Spleen (tissue), 11 donors: Measurements from ENCODE around the gene CCDC88C. TPM values are rescaled to one million over a fixed set of nuclear protein-coding genes. Genes with fewer than 3 reads are reported as not detected.

Experiments
- DNase-seq: peaks from one replicate; pipeline ENCODE4 v3.0.0-alpha.2; 2020
- H3K27ac ChIP-seq, 8 donors: fragments of 200-600 bp; sonication (generic) in 7 of 8; 1 replicate in 4 of 8; 2 replicates in 4 of 8; pipeline versions ENCODE4 v1.5.0 to v1.8.0; 2016 to 2021; ENCODE audit warnings: inconsistent platforms in 4 of 8, mild to moderate bottlenecking in 4 of 8, moderate library complexity in 1 of 8
- H3K27me3 ChIP-seq, 7 donors: fragments of 200-600 bp; sonication (generic) in 6 of 7; replicated peaks in 1 of 7; 1 replicate in 4 of 7; 2 replicates in 3 of 7; pipeline versions ENCODE4 v1.5.0 to v1.8.0; 2016 to 2021; ENCODE audit warnings: inconsistent platforms in 3 of 7, mild to moderate bottlenecking in 1 of 7
- H3K36me3 ChIP-seq, 6 donors: fragments of 200-600 bp; sonication (generic) in 5 of 6; 1 replicate in 4 of 6; 2 replicates in 2 of 6; pipeline versions ENCODE4 v1.5.0 to v1.8.0; 2016 to 2021; ENCODE audit warnings: inconsistent platforms in 2 of 6
- H3K4me1 ChIP-seq, 6 donors: fragments of 200-600 bp; sonication (generic) in 5 of 6; 1 replicate in 3 of 6; 2 replicates in 3 of 6; pipeline versions ENCODE4 v1.5.0 to v1.8.0; 2016 to 2021; ENCODE audit warnings: inconsistent platforms in 3 of 6
- H3K4me3 ChIP-seq, 8 donors: fragments of 200-600 bp; sonication (generic) in 7 of 8; 1 replicate in 4 of 8; 2 replicates in 4 of 8; pipeline versions ENCODE4 v1.5.0 to v1.8.0; 2016 to 2021; ENCODE audit warnings: inconsistent platforms in 4 of 8, mild to moderate bottlenecking in 4 of 8, moderate library complexity in 2 of 8
- H3K9me3 ChIP-seq, 8 donors: fragments of 200-600 bp; sonication (generic) in 7 of 8; 1 replicate in 4 of 8; 2 replicates in 4 of 8; pipeline versions ENCODE4 v1.5.0 to v1.8.0; 2016 to 2021; ENCODE audit warnings: inconsistent platforms in 4 of 8
- CTCF ChIP-seq, 11 experiments: fragments of 200-600 bp in 7 of 11; fragments of 450-650 bp in 4 of 11; sonication (generic) in 4 of 11; IDR thresholded peaks in 8 of 11; conservative IDR thresholded peaks in 3 of 11; 1 replicate in 7 of 11; 2 replicates in 4 of 11; pipeline versions ENCODE4 v1.4.0 to v1.8.0; 2016 to 2021; ENCODE audit warnings: antibody characterized with exemption in 11 of 11, inconsistent platforms in 4 of 11, mild to moderate bottlenecking in 1 of 11
- POLR2A ChIP-seq, 3 donors: fragments of 450-650 bp; IDR thresholded peaks; one replicate each; pipeline ENCODE4 v1.5.1; 2017; ENCODE audit warnings: antibody characterized with exemption in 3 of 3, mild to moderate bottlenecking in 1 of 3
- POLR2AphosphoS5 ChIP-seq, 3 donors: sonication (generic); formaldehyde crosslinking; IDR thresholded peaks; one replicate each; pipeline ENCODE4 v1.5.1; 2017; ENCODE audit warnings: antibody characterized with exemption in 3 of 3
- WGBS, 5 donors: extraction: QIAGEN DNeasy Blood & Tissue Kit in 3 of 5; methylation state at CpG; one replicate each; pipeline versions ENCODE4 v1.1.5 to v1.1.7; 2013 to 2018; 5-methylcytosine and 5-hydroxymethylcytosine counted together
- intact Hi-C: fragments of 100-400 bp; cut with DNase I; formaldehyde crosslinking; loops from one replicate; pipeline ENCODE4 v1.15.0; 2023; ENCODE audit warnings: low total_unique reads
- polyA plus RNA-seq, 3 donors: library from polyadenylated mRNA; stranded (reverse); fragments of 200-250 nt; gene quantifications; one replicate each; pipeline ENCODE4 v1.2.1, GENCODE V29; 2013
- total RNA-seq, 7 donors: library from RNA; depleted of rRNA in 3 of 7; stranded (reverse); fragments of >200 nt in 3 of 7; fragmentation: NEBNext Ultra II Directional in 4 of 7; extraction: Animal tissue kit (Norgen Biotek cat#: 25700) in 4 of 7; gene quantifications; one replicate each; pipeline versions ENCODE4 v1.1.0 to v1.2.1, GENCODE V29; 2016 to 2021
- donor health status: healthy with polysubstance abuse.
- donor health status: DM: no; HTN: no; CAD: no; lungs with moderate emphysema.
- donor health status: DM: no; HTN: no; CAD: no.
- donor health status: Bipolar disorder and iron deficiency.
- donor health status: healthy.
- donor health status: DM: no; HTN: no; CAD: no.
- donor health status: DM: yes; HTN: yes; CAD: no.

CCDC88C gene
- total and polyA plus RNA-seq, 10 donors, result 23.2 to 136 (median 101) TPM

DNA sequence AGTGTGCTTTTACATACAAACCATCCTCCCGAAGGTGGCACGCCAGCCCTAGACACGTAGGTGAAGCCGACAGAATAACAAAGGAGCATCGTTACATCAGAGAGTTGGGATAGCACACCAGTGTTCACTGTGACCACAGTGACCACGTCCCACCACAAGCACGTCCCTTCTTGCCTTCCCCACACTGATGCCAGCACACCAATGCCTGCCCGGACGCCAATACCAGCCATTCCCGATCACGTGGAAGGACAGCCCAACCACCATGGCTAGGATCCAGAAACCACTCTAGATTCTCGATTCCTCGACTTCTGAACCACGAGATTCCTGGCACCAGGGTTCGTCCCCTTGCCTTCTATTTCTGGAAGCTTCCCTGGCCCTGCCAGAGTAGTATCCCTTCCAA lies 125.1 kb downstream of the CCDC88C start:
- 80 to 87% (median 82%) methylated on average over 15 of the region's 15 CpGs for WGBS, 5 donors
- TF ChIP-seq POLR2A (IDR thresholded peaks at IDR 0.05) (no peak), CTCF (IDR thresholded peaks at IDR 0.05 in 8 of 11, conservative IDR thresholded peaks at IDR 0.05 in 3 of 11) (no peak), POLR2AphosphoS5 (IDR thresholded peaks at IDR 0.05) (no peak)
- Histone ChIP-seq H3K4me3 (no peak overlapping the region), H3K27me3 (no peaks in the 10 kb centered on the region), H3K27ac (no peak overlapping the region), H3K4me1 (no peaks in the 10 kb centered on the region), H3K36me3 (peaks cover 3 to 100% (median 94%) of the 10 kb centered on the region in 6 donors), H3K9me3 (no peaks in the 10 kb centered on the region)
- intact Hi-C loops, result no loop called here
- DNase-seq, result no peak

- Histone ChIP-seq H3K36me3 (peaks cover 0 to 100% (median 91%) of the 10 kb centered on the region in 6 donors), H3K9me3 (no peaks in the 10 kb centered on the region), H3K4me3 (no peak overlapping the region), H3K4me1 (peaks cover 0 to 2% (median 0%) of the 10 kb centered on the region in 6 donors), H3K27ac (no peak overlapping the region), H3K27me3 (no peaks in the 10 kb centered on the region)
- no peak for TF ChIP-seq CTCF (IDR thresholded peaks at IDR 0.05 in 8 of 11, conservative IDR thresholded peaks at IDR 0.05 in 3 of 11)
- TF ChIP-seq POLR2AphosphoS5 (IDR thresholded peaks at IDR 0.05), result no peak
- no peak for TF ChIP-seq POLR2A (IDR thresholded peaks at IDR 0.05)
- 94 to 98% (median 95%) methylated on average over 13 to 21 of the region's 21 CpGs for WGBS, 5 donors
- DNase-seq, result no peak
- intact Hi-C loops, result no loop called here
Observed at GRCh38 chr14:91291786-91292405, 125.7 kb downstream of the CCDC88C start.

DNA sequence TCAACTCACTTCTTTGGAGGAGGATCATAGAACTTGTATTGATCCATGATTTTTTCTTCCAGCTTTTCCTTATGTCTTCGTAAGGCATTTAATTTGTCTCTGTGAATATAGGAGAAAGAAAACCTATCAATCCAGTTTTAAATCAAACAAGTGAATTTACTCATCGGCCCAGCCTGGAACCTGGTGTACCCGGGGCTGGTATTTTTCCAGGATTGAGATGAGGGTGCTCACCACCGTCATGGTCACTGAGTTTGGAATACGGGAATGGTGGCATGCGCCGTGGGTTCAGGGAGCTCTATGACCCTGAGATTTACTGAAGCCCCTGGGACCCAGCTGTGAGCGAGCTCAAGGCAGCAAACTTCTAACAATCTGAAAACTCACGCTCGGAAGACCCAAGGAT lies 126.6 kb downstream of the CCDC88C start:
- peaks cover 0 to 100% (median 84%) of the 10 kb centered on the region in 6 donors for H3K36me3 ChIP-seq
- intact Hi-C loops, result no loop called here
- no peaks in the 10 kb centered on the region for H3K27me3 ChIP-seq
- DNase-seq, result no peak
- peaks cover 0 to 11% (median 0%) of the 10 kb centered on the region in 6 donors for H3K4me1 ChIP-seq
- TF ChIP-seq POLR2AphosphoS5 (IDR thresholded peaks at IDR 0.05), result no peak
- TF ChIP-seq CTCF (IDR thresholded peaks at IDR 0.05 in 8 of 11, conservative IDR thresholded peaks at IDR 0.05 in 3 of 11), result no peak
- TF ChIP-seq POLR2A (IDR thresholded peaks at IDR 0.05), result no peak
- no peak overlapping the region for H3K4me3 ChIP-seq
- no peak overlapping the region for H3K27ac ChIP-seq
- no peaks in the 10 kb centered on the region for H3K9me3 ChIP-seq
- 90 to 99% (median 94%) methylated on average over 10 of the region's 10 CpGs for WGBS, 5 donors

GRCh38 chr14:91289464-91289863 lies 128.2 kb downstream of the CCDC88C start:
- TF ChIP-seq POLR2A (IDR thresholded peaks at IDR 0.05) (no peak), POLR2AphosphoS5 (IDR thresholded peaks at IDR 0.05) (no peak), CTCF (IDR thresholded peaks at IDR 0.05 in 8 of 11, conservative IDR thresholded peaks at IDR 0.05 in 3 of 11) (no peak)
- Histone ChIP-seq H3K4me1 (peaks cover 0 to 26% (median 5%) of the 10 kb centered on the region in 6 donors), H3K27ac (no peak overlapping the region), H3K27me3 (no peaks in the 10 kb centered on the region), H3K36me3 (peaks cover 0 to 100% (median 81%) of the 10 kb centered on the region in 6 donors), H3K4me3 (no peak overlapping the region), H3K9me3 (no peaks in the 10 kb centered on the region)
- WGBS, 5 donors, result 93 to 98% (median 94%) methylated on average over 3 to 4 of the region's 4 CpGs
- intact Hi-C loops, result loop anchor here (10.0 kb wide), 1 partner anchor 385 kb away; no protein-coding TSS in a partner anchor
- DNase-seq, result no peak
